Endodermal cell (in vitro differentiated cells): ENCODE measurements around the gene DACH1. TPM values are rescaled to one million over a fixed set of nuclear protein-coding genes. Genes with fewer than 3 reads are reported as not detected.

Experiments
- DNase-seq: peaks from one replicate; pipeline ENCODE4 v3.0.0-alpha.2; 2017
- H3K27ac ChIP-seq: 2 replicates; pipeline ENCODE4 v1.5.1; 2013; ENCODE audit warnings: mild to moderate bottlenecking, low read depth, low read length, moderate library complexity
- H3K27me3 ChIP-seq: 2 replicates; pipeline ENCODE4 v1.6.1; 2013; ENCODE audit warnings: mild to moderate bottlenecking, low read length, moderate library complexity; ENCODE audit not compliant: insufficient read depth, control insufficient read depth, poor library complexity, severe bottlenecking
- H3K36me3 ChIP-seq: 2 replicates; pipeline ENCODE4 v1.7.0; 2013; ENCODE audit warnings: mild to moderate bottlenecking, low read length, moderate library complexity; ENCODE audit not compliant: control insufficient read depth, insufficient read depth
- H3K4me1 ChIP-seq: one replicate; pipeline ENCODE4 v1.7.0; 2013; ENCODE audit warnings: low read length; ENCODE audit not compliant: control insufficient read depth, insufficient read depth
- H3K4me3 ChIP-seq: 2 replicates; pipeline ENCODE4 v1.5.1; 2013; ENCODE audit warnings: mild to moderate bottlenecking, low read length, moderate library complexity
- H3K9ac ChIP-seq: 2 replicates; pipeline ENCODE4 v1.6.1; 2013; ENCODE audit warnings: mild to moderate bottlenecking, low read length, moderate library complexity; ENCODE audit not compliant: poor library complexity, severe bottlenecking; ENCODE audit errors: extremely low read depth
- H3K9me3 ChIP-seq: 2 replicates; pipeline ENCODE4 v1.6.1; 2013; ENCODE audit warnings: mild to moderate bottlenecking, low read length, moderate library complexity; ENCODE audit not compliant: control insufficient read depth
- H3K27ac Mint-ChIP-seq: 2 replicates; pipeline ENCODE4 v1.8.0; 2020; ENCODE audit warnings: mixed read lengths
- H3K27me3 Mint-ChIP-seq: 2 replicates; pipeline ENCODE4 v1.8.0; 2021; ENCODE audit warnings: mild to moderate bottlenecking, mixed read lengths; ENCODE audit not compliant: insufficient read depth
- H3K36me3 Mint-ChIP-seq: 2 replicates; pipeline ENCODE4 v1.8.0; 2020; ENCODE audit warnings: low read depth, mixed read lengths
- H3K4me1 Mint-ChIP-seq: 2 replicates; pipeline ENCODE4 v1.8.0; 2020; ENCODE audit warnings: mixed read lengths
- H3K4me3 Mint-ChIP-seq: 2 replicates; pipeline ENCODE4 v1.8.0; 2020; ENCODE audit warnings: mild to moderate bottlenecking, moderate library complexity, mixed read lengths
- H3K9me3 Mint-ChIP-seq: 2 replicates; pipeline ENCODE4 v1.8.0; 2020; ENCODE audit warnings: mild to moderate bottlenecking, mixed read lengths
- WGBS, 2 experiments: methylation state at CpG; one replicate each; pipeline versions ENCODE4 v1.1.5 to v1.1.7; 2013; ENCODE audit warnings: missing lambda C conversion rate in 2 of 2, mixed read lengths in 1 of 2; ENCODE audit not compliant: insufficient coverage in 1 of 2, insufficient read length in 1 of 2; 5-methylcytosine and 5-hydroxymethylcytosine counted together
- total RNA-seq, 2 donors: library from RNA; stranded (reverse); fragmentation: NEBNext Ultra II Directional in 1 of 2; extraction: Animal tissue kit (Norgen Biotek cat#: 25700) in 1 of 2; gene quantifications; 2 replicates in 1 of 2; 3 replicates in 1 of 2; pipeline ENCODE4 v1.2.1, GENCODE V29; 2021
- TF ChIP-seq, protein P1 (sequence below): fragments of 200-600 bp; sonication (generic); conservative IDR thresholded peaks from 2 replicates; pipeline ENCODE4 v1.5.0; 2021; ENCODE audit warnings: antibody characterized with exemption, mild to moderate bottlenecking

The DACH1 gene
- total RNA-seq, 2 donors from 2014 or later, result 0.81 to 1.2 TPM

DNA sequence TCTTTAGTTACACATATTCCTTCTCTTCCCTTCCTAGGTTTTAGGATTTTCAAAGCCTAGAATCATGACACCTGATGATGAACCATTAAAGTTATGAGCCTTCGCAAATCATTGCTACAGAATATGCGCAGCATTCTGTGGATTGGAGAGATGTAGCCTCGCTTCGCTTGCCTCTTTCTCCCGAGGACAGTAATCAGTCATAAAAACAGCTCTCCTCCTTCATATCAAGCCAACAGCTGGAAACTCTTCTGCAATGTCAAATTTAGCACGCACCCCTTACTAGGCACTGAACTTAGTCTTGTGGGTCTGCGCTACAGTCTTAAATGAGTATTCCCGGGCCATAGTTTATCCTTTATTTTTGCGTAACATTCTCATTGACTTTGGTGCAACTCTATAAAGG is 79.6 kb downstream of the DACH1 start:
- Mint-ChIP-seq H3K4me3 (no peak overlapping the region), H3K27ac (no peak overlapping the region), H3K27me3 (no peaks in the 10 kb centered on the region), H3K9me3 (no peaks in the 10 kb centered on the region), H3K4me1 (peaks cover 15% of the 10 kb centered on the region), H3K36me3 (no peaks in the 10 kb centered on the region)
- no peaks in the 10 kb centered on the region for H3K36me3 ChIP-seq
- H3K27ac ChIP-seq, result peak overlapping the region; percentile 91
- WGBS, 2 experiments, result 85 to 97% methylated on average over 4 to 9 of the region's 9 CpGs
- H3K9me3 ChIP-seq, result no peaks in the 10 kb centered on the region
- no peaks in the 10 kb centered on the region for H3K4me1 ChIP-seq
- TF ChIP-seq, protein P1, sequence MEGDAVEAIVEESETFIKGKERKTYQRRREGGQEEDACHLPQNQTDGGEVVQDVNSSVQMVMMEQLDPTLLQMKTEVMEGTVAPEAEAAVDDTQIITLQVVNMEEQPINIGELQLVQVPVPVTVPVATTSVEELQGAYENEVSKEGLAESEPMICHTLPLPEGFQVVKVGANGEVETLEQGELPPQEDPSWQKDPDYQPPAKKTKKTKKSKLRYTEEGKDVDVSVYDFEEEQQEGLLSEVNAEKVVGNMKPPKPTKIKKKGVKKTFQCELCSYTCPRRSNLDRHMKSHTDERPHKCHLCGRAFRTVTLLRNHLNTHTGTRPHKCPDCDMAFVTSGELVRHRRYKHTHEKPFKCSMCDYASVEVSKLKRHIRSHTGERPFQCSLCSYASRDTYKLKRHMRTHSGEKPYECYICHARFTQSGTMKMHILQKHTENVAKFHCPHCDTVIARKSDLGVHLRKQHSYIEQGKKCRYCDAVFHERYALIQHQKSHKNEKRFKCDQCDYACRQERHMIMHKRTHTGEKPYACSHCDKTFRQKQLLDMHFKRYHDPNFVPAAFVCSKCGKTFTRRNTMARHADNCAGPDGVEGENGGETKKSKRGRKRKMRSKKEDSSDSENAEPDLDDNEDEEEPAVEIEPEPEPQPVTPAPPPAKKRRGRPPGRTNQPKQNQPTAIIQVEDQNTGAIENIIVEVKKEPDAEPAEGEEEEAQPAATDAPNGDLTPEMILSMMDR, result no peak
- DNase-seq, result no peak
- no peak overlapping the region for H3K9ac ChIP-seq
- no peaks in the 10 kb centered on the region for H3K27me3 ChIP-seq
- no peak overlapping the region for H3K4me3 ChIP-seq

GRCh38 chr13:71786875-71787274 is 80.1 kb downstream of the DACH1 start:
- Mint-ChIP-seq H3K9me3 (no peaks in the 10 kb centered on the region), H3K4me3 (no peak overlapping the region), H3K27ac (no peak overlapping the region), H3K27me3 (no peaks in the 10 kb centered on the region), H3K4me1 (peaks cover 15% of the 10 kb centered on the region), H3K36me3 (no peaks in the 10 kb centered on the region)
- WGBS, 2 experiments, result 51% methylated on average over 4 of the region's 4 CpGs; no CpG with 5 or more reads in 1 of the 2 experiments
- H3K27me3 ChIP-seq, result no peaks in the 10 kb centered on the region
- no peaks in the 10 kb centered on the region for H3K4me1 ChIP-seq
- no peaks in the 10 kb centered on the region for H3K9me3 ChIP-seq
- no peak overlapping the region for H3K4me3 ChIP-seq
- TF ChIP-seq, protein P1, result no peak
- no peaks in the 10 kb centered on the region for H3K36me3 ChIP-seq
- no peak for DNase-seq
- H3K27ac ChIP-seq, result peak overlapping the region; percentile 91
- H3K9ac ChIP-seq, result no peak overlapping the region

GRCh38 chr13:71785361-71785760 is 81.6 kb downstream of the DACH1 start:
- Mint-ChIP-seq H3K9me3 (no peaks in the 10 kb centered on the region), H3K4me3 (no peak overlapping the region), H3K27me3 (no peaks in the 10 kb centered on the region), H3K36me3 (no peaks in the 10 kb centered on the region), H3K4me1 (peaks cover 15% of the 10 kb centered on the region), H3K27ac (no peak overlapping the region)
- H3K9ac ChIP-seq, result no peak overlapping the region
- no peak overlapping the region for H3K4me3 ChIP-seq
- no peaks in the 10 kb centered on the region for H3K27me3 ChIP-seq
- H3K4me1 ChIP-seq, result no peaks in the 10 kb centered on the region
- no peaks in the 10 kb centered on the region for H3K9me3 ChIP-seq
- H3K36me3 ChIP-seq, result no peaks in the 10 kb centered on the region
- TF ChIP-seq, protein P1, result no peak
- WGBS, 2 experiments, result 80 to 85% methylated on average over 1 of the region's 2 CpGs
- H3K27ac ChIP-seq, result peak overlapping the region; percentile 9
- DNase-seq, result no peak
